Measurements from ENCODE around the gene ASAP3.

Gene ASAP3

DNA sequence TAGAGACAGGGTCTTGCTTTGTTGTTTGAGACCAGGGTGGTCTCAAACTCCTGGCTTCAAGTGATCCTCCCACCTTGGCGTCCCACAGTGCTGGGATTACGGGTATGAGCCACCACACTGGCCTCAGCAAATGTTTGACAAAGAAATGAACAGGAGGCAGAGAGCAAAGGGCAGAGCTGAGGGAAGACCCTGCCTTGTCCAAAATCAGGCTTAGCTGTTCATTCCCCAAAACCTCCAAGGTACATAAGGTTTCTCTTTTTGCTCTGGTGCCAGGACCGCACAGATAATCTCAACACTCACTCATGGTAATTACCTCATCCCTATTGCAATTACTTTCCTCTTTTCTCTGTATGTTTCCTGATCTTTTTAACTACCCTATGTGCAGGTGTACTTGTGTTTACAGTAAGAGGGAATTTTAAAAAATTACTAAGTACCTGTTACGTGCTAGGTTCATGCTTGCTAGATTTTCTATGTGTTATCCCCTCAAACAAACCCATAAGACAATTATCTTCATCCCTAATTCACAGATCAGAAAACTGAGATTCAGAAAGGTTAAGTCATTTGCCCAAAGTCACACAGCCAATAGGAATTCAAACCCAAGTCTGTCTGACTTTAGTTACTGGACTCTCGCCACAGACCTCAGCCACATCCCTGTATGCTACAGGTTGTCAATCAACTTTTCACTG, 11.5 kb downstream of the ASAP3 start:
- ATAC-seq (ENCODE audit: insufficient read depth, low read depth) (no peak), DNase-seq (no peak)
- Histone ChIP-seq H3K4me3 (ENCODE audit: low read depth in 1 of 2, low read length in 2 of 2) (no peak overlapping the region), H3K36me3 (ENCODE audit: insufficient read depth, low read length) (no peaks in the 10 kb centered on the region), H3K79me2 (ENCODE audit: insufficient read depth, low read length) (no peaks in the 10 kb centered on the region), H4K20me1 (ENCODE audit: insufficient read depth, low read length) (no peaks in the 10 kb centered on the region; the same call in 1 of the 2 replicates), H2AFZ (ENCODE audit: low read depth, low read length) (no peak overlapping the region), H3K4me1 (ENCODE audit: insufficient read depth, low read length) (no peaks in the 10 kb centered on the region), H3K9me3 (ENCODE audit: insufficient read depth, low read length, severe bottlenecking) (no peaks in the 10 kb centered on the region), H3K27me3 (ENCODE audit: insufficient read depth, low read length, poor library complexity) (peaks cover 17% of the 10 kb centered on the region), H3K9ac (ENCODE audit: low read depth, low read length) (no peak overlapping the region), H3K4me2 (ENCODE audit: insufficient read depth, low read length) (no peak overlapping the region), H3K27ac (ENCODE audit: low read length) (no peak overlapping the region)
- TF ChIP-seq EZH2 (IDR thresholded peaks at IDR 0.05; ENCODE audit: borderline replicate concordance, low read depth, low read length, severe bottlenecking), result no peak
- TF ChIP-seq, protein P1, sequence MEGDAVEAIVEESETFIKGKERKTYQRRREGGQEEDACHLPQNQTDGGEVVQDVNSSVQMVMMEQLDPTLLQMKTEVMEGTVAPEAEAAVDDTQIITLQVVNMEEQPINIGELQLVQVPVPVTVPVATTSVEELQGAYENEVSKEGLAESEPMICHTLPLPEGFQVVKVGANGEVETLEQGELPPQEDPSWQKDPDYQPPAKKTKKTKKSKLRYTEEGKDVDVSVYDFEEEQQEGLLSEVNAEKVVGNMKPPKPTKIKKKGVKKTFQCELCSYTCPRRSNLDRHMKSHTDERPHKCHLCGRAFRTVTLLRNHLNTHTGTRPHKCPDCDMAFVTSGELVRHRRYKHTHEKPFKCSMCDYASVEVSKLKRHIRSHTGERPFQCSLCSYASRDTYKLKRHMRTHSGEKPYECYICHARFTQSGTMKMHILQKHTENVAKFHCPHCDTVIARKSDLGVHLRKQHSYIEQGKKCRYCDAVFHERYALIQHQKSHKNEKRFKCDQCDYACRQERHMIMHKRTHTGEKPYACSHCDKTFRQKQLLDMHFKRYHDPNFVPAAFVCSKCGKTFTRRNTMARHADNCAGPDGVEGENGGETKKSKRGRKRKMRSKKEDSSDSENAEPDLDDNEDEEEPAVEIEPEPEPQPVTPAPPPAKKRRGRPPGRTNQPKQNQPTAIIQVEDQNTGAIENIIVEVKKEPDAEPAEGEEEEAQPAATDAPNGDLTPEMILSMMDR (IDR thresholded peaks at IDR 0.05; ENCODE audit: borderline replicate concordance, extremely low read depth, low read length, poor library complexity, severe bottlenecking), result no peak

DNA sequence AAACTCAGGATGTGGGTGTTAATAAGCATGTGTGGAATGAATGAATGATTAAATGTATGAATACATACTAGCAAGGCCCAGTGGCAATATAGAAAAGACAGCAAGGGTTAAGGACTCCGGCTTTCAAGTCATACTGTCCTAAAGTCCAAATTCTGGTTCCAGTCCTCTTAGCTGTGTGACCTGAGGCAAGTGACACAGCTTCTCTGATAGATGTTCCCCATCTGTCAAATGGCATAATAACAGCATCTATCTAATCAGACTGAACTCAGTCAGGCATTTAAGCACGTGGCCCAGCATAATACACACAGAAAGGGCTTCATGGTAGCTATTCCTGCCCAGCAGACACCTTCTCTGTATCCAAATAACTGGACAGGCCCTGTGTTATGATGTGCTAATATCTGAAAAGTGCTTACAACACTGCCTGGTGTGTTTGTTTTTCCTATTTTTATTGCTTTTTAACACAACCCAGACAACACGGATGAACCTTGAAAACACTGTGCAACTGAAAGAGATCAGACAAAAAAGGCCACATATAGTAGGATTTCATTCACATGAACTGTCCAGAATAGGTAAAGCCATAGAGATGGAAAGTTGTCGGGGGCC, 12.4 kb downstream of the ASAP3 start:
- no peak overlapping the region for H3K9ac ChIP-seq (ENCODE audit: low read depth, low read length)
- no peaks in the 10 kb centered on the region for H3K79me2 ChIP-seq (ENCODE audit: insufficient read depth, low read length)
- no peak for DNase-seq
- no peak overlapping the region for H3K27ac ChIP-seq (ENCODE audit: low read length)
- H3K9me3 ChIP-seq (ENCODE audit: insufficient read depth, low read length, severe bottlenecking), result no peaks in the 10 kb centered on the region
- H3K27me3 ChIP-seq (ENCODE audit: insufficient read depth, low read length, poor library complexity), result peaks cover 17% of the 10 kb centered on the region
- ATAC-seq (ENCODE audit: insufficient read depth, low read depth), result no peak
- no peaks in the 10 kb centered on the region for H3K36me3 ChIP-seq (ENCODE audit: insufficient read depth, low read length)
- H3K4me1 ChIP-seq (ENCODE audit: insufficient read depth, low read length), result no peaks in the 10 kb centered on the region
- H4K20me1 ChIP-seq (ENCODE audit: insufficient read depth, low read length), result no peaks in the 10 kb centered on the region; the same call in 1 of the 2 replicates
- no peak overlapping the region for H3K4me3 ChIP-seq (ENCODE audit: low read depth in 1 of 2, low read length in 2 of 2)
- no peak overlapping the region for H2AFZ ChIP-seq (ENCODE audit: low read depth, low read length)
- TF ChIP-seq, protein P1 (IDR thresholded peaks at IDR 0.05; ENCODE audit: borderline replicate concordance, extremely low read depth, low read length, poor library complexity, severe bottlenecking), result no peak
- TF ChIP-seq EZH2 (IDR thresholded peaks at IDR 0.05; ENCODE audit: borderline replicate concordance, low read depth, low read length, severe bottlenecking), result no peak
- H3K4me2 ChIP-seq (ENCODE audit: insufficient read depth, low read length), result no peak overlapping the region

DNA sequence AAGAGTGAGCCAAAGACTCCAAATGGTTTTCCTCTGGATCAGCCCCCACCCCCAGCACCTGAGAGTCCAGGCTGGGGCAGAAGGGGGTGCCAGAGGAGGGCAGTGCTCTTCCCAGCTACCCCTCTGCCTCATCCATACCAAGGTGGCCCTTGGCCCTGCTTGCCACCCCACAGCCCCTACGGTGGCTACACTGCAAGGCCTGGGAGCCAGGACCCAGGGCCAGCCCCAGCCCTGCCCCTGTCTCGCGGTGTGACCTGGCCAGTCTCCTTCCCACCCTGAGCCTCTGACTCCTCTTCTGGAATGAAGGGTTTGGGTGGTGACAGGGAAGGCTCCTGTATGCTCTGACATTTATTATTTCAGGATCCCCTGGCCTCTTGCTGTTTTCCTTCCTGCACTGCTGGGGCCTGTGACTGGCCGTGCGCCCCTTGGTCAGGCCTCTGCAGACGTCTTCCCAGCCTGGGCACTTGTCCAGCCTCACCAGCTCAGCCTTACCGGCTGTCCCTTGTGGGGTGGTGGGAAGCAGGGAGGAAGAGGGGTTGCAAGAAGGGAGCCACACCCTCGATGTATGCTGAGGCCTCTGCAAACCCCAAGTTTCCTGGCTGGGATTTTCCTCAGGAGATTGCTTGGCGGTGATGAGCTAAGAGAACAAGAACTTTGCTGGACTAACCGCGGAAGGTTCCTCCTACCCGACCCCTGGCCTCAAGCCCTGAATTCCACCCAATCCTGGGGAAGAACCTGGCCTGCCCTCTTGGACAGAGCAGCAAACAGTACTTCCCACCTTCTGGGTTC, 13.5 kb downstream of the ASAP3 start:
- no peaks in the 10 kb centered on the region for H3K4me1 ChIP-seq (ENCODE audit: insufficient read depth, low read length)
- no peaks in the 10 kb centered on the region for H3K79me2 ChIP-seq (ENCODE audit: insufficient read depth, low read length)
- H2AFZ ChIP-seq (ENCODE audit: low read depth, low read length), result no peak overlapping the region
- ATAC-seq (ENCODE audit: insufficient read depth, low read depth) (no peak), DNase-seq (no peak)
- H4K20me1 ChIP-seq (ENCODE audit: insufficient read depth, low read length), result peaks cover 3% of the 10 kb centered on the region; the same call in 1 of the 2 replicates
- H3K27ac ChIP-seq (ENCODE audit: low read length), result no peak overlapping the region
- TF ChIP-seq, protein P1 (IDR thresholded peaks at IDR 0.05; ENCODE audit: borderline replicate concordance, extremely low read depth, low read length, poor library complexity, severe bottlenecking), result no peak
- no peak for TF ChIP-seq EZH2 (IDR thresholded peaks at IDR 0.05; ENCODE audit: borderline replicate concordance, low read depth, low read length, severe bottlenecking)
- H3K9me3 ChIP-seq (ENCODE audit: insufficient read depth, low read length, severe bottlenecking), result no peaks in the 10 kb centered on the region
- no peak overlapping the region for H3K9ac ChIP-seq (ENCODE audit: low read depth, low read length)
- H3K4me2 ChIP-seq (ENCODE audit: insufficient read depth, low read length), result no peak overlapping the region
- H3K36me3 ChIP-seq (ENCODE audit: insufficient read depth, low read length), result no peaks in the 10 kb centered on the region
- H3K27me3 ChIP-seq (ENCODE audit: insufficient read depth, low read length, poor library complexity), result peaks cover 17% of the 10 kb centered on the region
- no peak overlapping the region for H3K4me3 ChIP-seq (ENCODE audit: low read depth in 1 of 2, low read length in 2 of 2)
